ENCODE data around the gene VIPR2. TPM values are rescaled to one million over a fixed set of nuclear protein-coding genes. Genes with fewer than 3 reads are reported as not detected.

Gene VIPR2
- total RNA-seq, 1 donor from 2014 or later = not detected

- Mint-ChIP-seq H3K4me1 (no peaks in the 10 kb centered on the region), H3K4me3 (no peak overlapping the region), H3K27ac (no peak overlapping the region), H3K36me3 (ENCODE audit: low read depth) (no peaks in the 10 kb centered on the region), H3K27me3 (no peaks in the 10 kb centered on the region), H3K9me3 (no peaks in the 10 kb centered on the region)
- CTCF ChIA-PET = no interaction called here
- intact Hi-C loops (cut with micrococcal nuclease) = no loop called here
- DNase-seq (no peak), ATAC-seq (ENCODE audit: low read depth) (no peak)
- POLR2A ChIA-PET = no interaction called here
- TF ChIP-seq CTCF (IDR thresholded peaks at IDR 0.05) = no peak
Observed at GRCh38 chr7:159013825-159014289, 130.8 kb downstream of the VIPR2 start.

GRCh38 chr7:159013181-159013690 is 131.4 kb downstream of the VIPR2 start:
- ChIA-PET POLR2A (no interaction called here), CTCF (no interaction called here)
- H3K9me3 Mint-ChIP-seq = no peaks in the 10 kb centered on the region
- H3K4me3 Mint-ChIP-seq = no peak overlapping the region
- TF ChIP-seq CTCF (IDR thresholded peaks at IDR 0.05) = no peak
- no peaks in the 10 kb centered on the region for H3K27me3 Mint-ChIP-seq
- ATAC-seq (ENCODE audit: low read depth) = no peak
- H3K36me3 Mint-ChIP-seq (ENCODE audit: low read depth) = no peaks in the 10 kb centered on the region
- no peak overlapping the region for H3K27ac Mint-ChIP-seq
- DNase-seq = no peak
- H3K4me1 Mint-ChIP-seq = no peaks in the 10 kb centered on the region
- intact Hi-C loops (cut with micrococcal nuclease) = no loop called here

GRCh38 chr7:159012353-159013069 is 132.2 kb downstream of the VIPR2 start:
- Mint-ChIP-seq H3K27me3 (no peaks in the 10 kb centered on the region), H3K4me3 (no peak overlapping the region), H3K9me3 (no peaks in the 10 kb centered on the region), H3K36me3 (ENCODE audit: low read depth) (no peaks in the 10 kb centered on the region), H3K27ac (no peak overlapping the region), H3K4me1 (no peaks in the 10 kb centered on the region)
- intact Hi-C loops (cut with micrococcal nuclease) = no loop called here
- POLR2A ChIA-PET = no interaction called here
- ATAC-seq (ENCODE audit: low read depth) (no peak), DNase-seq (no peak)
- no peak for TF ChIP-seq CTCF (IDR thresholded peaks at IDR 0.05)
- CTCF ChIA-PET = interaction anchor here (1.3 kb wide), 1 partner anchor 35 kb away, joined by 3 read pairs; no protein-coding TSS in a partner anchor

GRCh38 chr7:159011722-159012022 is 133.0 kb downstream of the VIPR2 start:
- Mint-ChIP-seq H3K4me1 (no peaks in the 10 kb centered on the region), H3K27ac (no peak overlapping the region), H3K4me3 (no peak overlapping the region), H3K27me3 (no peaks in the 10 kb centered on the region), H3K9me3 (no peaks in the 10 kb centered on the region), H3K36me3 (ENCODE audit: low read depth) (no peaks in the 10 kb centered on the region)
- intact Hi-C loops (cut with micrococcal nuclease) = no loop called here
- CTCF ChIA-PET = interaction anchor here (1.3 kb wide), 1 partner anchor 35 kb away, joined by 3 read pairs; no protein-coding TSS in a partner anchor
- no peak for ATAC-seq (ENCODE audit: low read depth)
- POLR2A ChIA-PET = no interaction called here
- no peak for TF ChIP-seq CTCF (IDR thresholded peaks at IDR 0.05)
- no peak for DNase-seq

GRCh38 chr7:159010937-159011721 is 133.5 kb downstream of the VIPR2 start:
- no peaks in the 10 kb centered on the region for H3K9me3 Mint-ChIP-seq
- TF ChIP-seq CTCF (IDR thresholded peaks at IDR 0.05) = no peak
- no peak for DNase-seq
- no peak overlapping the region for H3K27ac Mint-ChIP-seq
- H3K27me3 Mint-ChIP-seq = no peaks in the 10 kb centered on the region
- POLR2A ChIA-PET = no interaction called here
- intact Hi-C loops (cut with micrococcal nuclease) = no loop called here
- no peaks in the 10 kb centered on the region for H3K36me3 Mint-ChIP-seq (ENCODE audit: low read depth)
- no peak overlapping the region for H3K4me3 Mint-ChIP-seq
- no peaks in the 10 kb centered on the region for H3K4me1 Mint-ChIP-seq
- CTCF ChIA-PET = interaction anchor here (1.3 kb wide), 1 partner anchor 34 kb away, joined by 3 read pairs; no protein-coding TSS in a partner anchor
- no peak for ATAC-seq (ENCODE audit: low read depth)
